GM19324 (cell line): ENCODE results near the gene LCN15.
"Not testable (repeated sequence)": the region's sequence is repeated elsewhere in the genome, so short reads cannot be mapped to it uniquely, and the experiment has no call there.

Source experiments
- ATAC-seq: cut with Tn5 transposase; IDR thresholded peaks from one replicate; pipeline ENCODE4 v1.9.1; 2021; ENCODE audit warnings: mild to moderate bottlenecking, moderate library complexity; ENCODE audit not compliant: unreplicated experiment, low FRiP score

Gene LCN15, protein sequence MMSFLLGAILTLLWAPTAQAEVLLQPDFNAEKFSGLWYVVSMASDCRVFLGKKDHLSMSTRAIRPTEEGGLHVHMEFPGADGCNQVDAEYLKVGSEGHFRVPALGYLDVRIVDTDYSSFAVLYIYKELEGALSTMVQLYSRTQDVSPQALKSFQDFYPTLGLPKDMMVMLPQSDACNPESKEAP

DNA sequence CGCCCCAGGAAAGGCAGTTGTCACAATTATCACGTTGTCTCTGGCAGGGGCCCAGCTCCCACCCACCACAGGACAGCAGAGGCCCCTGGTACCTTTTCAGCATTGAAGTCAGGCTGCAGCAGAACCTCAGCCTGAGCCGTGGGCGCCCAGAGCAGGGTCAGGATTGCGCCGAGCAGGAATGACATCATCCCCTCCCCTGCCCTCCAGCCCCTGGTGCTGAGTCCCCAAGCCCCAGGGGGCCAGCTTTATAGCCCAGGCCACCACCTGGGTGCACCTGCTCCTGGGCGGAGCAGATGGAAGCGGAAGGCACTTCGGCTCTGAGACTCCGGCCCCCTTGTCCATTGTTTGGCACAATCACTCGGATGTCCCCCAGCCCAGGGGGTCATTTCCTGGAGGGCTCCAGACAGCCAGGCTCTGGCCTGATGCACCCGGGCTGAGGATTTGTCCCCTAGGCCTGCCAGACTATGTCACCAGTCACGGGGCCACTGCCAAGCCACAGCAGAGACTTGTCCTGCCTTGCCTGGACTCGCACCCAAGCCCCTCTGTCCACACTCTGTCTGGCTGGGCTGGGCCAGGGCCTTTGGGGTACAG, at the start of gene LCN15:
LCN15 (minus strand) TSS at position 218 of the 591 bp plus-strand sequence; CDS start at position 188, 30 bp downstream.
- ATAC-seq = no peak

DNA sequence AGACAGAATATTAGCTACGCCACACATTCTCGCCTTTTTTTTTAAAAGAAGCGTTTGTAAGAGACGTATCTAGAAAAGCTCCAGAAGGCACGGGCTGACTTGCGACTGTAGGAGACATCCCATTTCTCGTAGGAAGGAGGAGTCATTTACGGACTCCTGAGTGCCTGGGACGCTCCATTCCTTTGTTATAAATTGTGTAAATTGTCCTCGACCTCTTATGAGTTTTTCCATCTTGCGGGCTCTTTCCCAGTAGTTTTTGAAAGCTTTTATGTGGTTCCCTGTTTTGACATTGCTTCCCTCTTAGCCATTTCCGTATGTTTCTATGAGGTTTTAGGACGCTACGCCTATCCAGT, 44.5 kb upstream of the LCN15 start:
- no peak for ATAC-seq

DNA sequence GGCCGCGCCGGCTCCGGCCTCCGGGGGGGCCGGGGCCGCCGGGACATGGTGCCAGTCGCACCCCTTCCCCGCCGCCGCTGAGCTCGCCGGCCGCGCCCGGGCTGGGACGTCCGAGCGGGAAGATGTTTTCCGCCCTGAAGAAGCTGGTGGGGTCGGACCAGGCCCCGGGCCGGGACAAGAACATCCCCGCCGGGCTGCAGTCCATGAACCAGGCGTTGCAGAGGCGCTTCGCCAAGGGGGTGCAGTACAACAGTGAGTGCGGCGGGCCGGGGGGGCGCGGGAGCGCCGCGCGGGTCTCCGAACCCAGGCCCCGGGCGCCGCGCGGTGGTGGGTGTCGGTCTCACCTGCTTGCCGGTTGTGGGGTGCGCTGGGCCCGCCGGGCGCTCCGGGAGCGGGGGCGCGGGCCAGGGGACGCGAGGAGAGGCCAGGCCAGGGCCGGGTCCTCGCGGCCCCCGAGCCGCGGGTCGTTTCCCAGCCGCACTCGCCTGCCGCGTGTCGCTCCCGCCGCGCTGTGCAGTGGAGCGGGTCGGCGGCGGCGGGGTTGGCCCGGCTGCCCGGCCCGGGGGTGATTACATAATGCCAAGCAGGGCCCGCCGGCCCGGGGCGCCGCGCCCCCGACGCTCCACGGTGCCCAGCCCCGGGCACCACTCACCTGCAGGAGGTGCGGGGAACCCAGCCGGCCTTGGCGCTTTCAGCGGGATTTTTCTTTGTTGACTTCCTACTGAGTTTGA, 43.9 kb upstream of the LCN15 start:
- ATAC-seq = peak; percentile 37

DNA sequence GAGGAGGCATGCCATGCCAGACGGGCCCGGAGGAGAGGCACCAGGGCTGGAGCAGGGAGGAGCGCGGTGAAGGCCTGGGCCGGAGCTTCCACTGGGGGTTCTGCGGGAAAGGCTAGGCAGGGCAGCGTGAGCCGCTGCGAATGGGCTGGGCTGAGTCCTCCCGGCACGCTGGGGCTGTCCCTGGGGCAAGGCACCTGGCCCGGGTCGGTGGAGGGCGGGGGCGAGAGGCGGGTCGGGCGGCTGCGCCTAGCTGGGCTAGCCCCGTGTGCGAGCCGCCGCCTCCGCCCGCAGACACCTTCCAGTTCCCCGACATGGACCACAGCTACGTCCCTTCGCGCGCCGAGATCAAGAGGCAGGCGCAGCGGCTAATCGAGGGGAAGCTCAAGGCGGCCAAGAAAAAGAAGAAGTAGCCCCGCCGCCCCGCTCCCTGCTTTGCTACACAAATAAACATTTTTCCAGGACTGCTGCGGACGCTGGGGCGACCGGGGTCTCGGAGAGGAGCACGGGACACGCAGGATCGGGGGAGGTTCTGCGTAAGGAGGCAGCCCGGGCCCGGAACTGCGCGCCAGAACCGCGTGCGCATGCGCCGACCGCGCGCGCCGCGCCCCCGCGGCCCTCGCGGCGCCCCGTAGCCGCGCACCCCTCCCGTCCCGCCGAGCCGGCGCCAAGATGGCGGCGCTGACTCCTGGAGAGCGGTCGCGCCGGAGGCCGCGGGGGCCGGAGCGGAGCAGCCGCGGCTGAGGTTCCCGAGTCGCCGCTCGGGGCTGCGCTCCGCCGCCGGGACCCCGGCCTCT, 43.2 kb upstream of the LCN15 start, which contains the start of gene RABL6:
RABL6 (plus strand) TSS at position 668 of the 794 bp plus-strand sequence. CDS start 249 bp downstream, outside the sequence.
- ATAC-seq = peak; percentile 85

DNA sequence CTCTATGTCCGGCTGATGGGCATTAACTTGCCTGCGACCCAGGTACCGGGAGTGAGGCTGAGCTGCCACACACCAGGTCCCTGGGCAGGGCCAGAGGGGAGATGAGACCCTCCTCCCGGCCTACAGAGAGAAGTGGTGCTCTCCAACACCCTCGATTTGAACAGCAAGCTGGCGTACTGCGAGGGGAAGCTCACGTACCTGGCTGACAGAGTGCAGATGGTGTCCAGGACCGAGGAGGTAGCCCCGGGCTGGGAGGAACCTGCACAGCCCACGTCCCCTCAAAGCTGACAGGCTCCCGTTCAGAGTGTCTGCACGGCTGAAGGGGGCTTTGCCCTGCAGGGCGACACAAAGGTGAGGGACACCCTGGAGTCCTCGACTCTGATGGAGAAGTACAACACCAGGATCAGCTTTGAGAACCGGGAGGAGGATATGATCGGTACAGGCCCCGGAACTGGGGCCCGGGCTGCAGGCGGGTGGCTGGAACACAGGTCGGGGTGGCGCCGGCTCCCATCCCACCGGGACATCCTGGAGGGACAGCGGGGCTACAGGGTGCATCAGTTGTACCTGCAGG, 42.4 kb upstream of the LCN15 start:
- ATAC-seq = no peak

DNA sequence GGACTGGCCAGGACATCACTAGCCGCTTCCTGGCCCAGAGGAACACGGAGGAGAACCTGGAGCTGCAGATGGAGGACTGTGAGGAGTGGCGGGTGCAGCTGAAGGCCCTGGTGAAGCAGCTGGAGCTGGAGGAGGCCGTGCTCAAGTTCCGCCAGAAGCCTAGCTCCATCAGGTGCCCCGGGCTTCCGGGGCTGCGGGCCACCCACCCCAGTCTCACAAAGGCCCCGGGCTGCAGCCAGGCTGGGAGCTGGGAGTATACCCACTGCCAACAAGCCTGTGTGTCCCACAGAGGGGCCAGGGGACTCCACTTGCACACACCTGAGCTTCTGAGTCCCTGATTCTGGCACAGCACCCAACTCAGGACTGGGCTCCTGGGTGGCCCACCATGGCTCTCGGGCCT, 41.7 kb upstream of the LCN15 start:
- no peak for ATAC-seq

DNA sequence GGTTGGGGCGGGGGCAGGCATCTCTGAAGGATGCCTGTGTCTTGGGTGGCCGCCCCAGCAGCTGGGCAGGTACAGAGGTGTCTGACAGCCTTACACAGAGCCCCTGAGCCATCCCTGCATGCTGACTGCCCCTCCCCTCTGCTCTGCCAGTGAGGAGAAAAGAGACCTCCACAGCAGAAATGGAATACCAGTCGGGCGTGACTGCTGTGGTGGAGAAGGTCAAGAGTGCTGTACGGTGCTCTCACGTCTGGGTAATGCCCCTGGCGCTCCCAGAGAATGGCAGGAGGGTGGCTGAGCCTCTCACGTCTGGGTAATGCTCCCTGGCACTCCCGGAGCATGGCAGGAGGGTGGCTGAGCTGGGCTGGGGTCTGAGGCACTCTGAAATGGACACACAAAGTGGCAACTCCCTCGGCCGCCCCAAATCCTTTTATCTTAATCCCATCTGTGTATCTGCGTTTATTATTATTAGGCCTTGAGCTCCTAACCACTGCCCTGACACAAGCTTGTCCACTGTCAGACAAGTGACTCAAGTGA, 41.0 kb upstream of the LCN15 start:
- no peak for ATAC-seq

DNA sequence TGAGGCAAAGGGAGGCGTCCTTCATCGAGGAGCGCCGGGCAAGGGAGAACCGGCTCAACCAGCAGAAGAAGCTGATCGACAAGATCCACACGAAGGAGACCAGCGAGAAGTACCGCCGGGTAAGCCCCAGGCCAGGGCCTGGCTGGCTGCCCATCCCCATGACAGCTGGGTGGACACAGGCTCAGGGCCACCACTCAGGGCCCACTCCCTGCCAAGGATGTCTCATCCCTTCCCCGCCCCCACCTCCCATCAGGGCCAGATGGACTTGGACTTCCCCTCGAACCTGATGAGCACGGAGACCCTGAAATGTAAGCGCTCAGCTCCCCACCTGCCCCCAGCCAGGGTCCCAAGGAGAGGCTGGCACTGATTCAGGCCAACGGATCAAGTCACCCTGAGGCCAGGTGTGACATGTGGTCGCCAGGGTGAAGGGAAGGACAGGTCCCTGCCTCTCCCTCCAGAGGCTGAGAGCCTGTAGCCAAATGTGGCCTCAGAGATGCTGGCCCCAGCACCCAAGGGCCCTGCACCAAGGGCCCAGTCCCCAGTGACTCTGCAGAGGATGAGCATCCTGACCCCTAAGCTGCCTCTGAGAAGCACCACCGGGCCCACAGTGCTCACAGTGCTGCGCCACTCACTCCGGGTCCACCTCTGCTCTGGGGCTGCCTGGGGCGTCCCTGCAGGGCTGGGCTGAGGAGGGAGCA, 40.3 kb upstream of the LCN15 start:
- ATAC-seq = no peak

DNA sequence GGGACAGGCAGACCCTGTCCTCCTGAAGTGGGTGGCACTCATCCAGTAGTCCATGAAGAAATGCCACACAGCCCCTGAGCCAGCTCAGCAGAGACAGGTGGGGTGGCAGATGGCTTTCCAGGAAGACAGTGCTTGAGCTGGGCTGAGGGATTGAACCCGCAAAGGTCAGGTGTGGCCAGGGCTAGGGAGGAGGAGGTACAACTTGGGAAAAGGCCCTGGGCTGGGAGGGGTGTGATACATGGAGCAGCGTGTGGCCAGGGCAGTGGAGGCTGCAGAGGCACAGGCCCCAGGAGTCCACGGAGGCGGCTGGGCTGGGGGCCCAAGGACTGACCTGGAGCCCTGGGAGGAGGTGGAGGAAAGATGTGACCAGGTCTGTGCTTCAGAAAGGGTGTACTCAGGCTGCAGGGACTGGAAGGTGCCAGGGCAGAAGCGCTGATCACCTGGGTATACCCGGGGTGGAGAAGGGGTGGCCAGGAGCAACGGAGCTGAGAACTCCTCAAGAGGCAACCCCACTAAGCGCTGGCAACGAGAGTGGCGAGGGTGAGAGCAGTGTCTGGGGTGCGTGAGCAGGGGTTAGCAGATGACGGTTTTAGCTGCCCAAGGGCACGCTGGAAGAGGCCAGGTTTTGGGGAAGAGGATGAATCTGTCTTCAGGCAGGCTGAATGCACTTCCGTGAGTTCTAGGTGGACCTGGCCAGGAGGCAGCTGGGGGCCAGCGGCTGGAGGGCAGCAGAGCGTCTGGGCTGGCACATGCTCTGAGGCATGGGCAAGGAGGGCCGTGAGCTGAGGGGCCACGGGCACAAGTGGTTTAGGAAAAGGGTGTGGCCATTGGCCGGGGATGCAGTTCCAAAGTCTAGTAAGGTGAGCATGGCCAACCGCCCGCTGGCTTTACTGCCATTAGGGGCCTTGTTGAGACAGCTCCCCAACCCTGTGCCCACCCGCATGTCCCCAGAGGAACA, 39.5 kb upstream of the LCN15 start:
- ATAC-seq = no peak

DNA sequence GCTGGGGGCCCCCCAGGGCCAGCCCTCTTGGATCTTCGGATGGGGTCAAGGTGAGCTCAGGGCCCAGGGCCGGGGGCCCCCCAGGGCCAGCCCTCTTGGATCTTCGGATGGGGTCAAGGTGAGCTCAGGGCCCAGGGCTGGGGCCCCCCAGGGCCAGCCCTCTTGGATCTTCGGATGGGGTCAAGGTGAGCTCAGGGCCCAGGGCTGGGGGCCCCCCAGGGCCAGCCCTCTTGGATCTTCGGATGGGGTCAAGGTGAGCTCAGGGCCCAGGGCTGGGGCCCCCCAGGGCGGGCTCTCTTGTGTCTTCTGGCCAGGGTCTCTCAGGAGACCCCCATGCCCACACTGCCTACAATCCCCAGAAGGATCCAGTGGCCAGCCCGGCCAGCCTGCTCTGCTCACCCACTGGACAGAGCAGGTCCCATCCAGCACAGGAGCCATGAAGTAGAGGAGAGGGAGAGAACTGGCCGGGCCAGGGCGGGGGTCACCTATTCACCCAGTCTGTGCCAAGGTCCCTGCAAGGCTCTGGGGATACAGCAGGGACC, 38.8 kb upstream of the LCN15 start:
- ATAC-seq = not testable (repeated sequence)

DNA sequence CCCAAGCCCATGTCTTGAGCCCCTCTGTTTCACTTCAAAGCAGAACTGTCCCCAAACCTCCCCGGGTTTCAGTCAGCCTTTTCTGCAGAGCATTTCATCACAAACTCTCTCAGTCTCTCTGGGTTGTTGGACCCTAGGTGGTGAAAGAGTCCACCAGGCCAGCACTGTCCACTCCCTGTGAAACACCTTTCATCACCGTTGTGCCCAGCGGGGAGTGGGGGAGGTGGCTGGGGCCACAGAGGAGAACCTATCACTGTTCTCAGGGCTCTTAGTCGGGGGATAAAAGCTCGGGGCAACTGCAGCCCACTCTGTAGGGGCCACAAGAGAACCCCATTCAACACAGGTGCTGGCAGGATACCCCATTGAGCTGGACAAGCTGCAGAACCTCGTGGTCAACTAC, 38.0 kb upstream of the LCN15 start:
- ATAC-seq = no peak

DNA sequence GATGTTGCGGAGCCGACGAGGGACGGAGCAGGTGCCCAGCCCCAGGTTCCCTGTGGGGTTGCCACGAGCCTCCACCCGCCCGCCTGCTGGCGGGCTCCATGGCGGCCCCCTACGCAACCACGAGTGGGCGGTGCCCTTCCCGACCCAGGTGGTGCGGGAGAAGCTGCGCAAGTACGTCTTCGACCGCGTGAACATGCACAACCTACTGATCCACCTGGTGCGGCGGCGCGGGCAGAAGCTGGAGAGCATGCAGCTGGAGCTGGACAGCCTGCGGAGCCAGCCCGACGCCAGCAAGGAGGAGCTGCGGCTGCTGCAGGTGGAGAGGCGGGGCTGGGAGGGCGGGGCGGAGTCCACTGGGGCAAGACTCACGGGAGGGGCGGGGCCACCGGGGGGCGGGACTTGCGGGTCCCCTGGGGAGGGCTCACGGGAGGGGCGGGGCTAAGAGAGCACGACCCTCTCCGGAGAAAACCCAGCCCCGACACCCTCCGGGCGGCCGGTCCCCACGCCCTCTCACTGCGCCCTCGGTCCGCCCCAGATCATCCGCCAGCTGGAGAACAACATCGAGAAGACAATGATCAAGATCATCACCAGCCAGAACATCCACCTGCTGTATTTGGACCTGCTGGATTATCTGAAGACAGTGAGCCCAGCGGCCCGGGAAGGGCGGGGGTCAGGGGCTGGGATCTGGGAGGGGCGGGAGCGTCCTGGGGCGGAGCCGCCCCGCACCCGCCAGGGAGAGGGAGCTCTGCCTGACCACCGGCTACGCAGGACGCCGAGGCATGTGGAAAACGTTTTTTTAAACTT, 35.7 kb upstream of the LCN15 start:
- peak; percentile 50 for ATAC-seq

DNA sequence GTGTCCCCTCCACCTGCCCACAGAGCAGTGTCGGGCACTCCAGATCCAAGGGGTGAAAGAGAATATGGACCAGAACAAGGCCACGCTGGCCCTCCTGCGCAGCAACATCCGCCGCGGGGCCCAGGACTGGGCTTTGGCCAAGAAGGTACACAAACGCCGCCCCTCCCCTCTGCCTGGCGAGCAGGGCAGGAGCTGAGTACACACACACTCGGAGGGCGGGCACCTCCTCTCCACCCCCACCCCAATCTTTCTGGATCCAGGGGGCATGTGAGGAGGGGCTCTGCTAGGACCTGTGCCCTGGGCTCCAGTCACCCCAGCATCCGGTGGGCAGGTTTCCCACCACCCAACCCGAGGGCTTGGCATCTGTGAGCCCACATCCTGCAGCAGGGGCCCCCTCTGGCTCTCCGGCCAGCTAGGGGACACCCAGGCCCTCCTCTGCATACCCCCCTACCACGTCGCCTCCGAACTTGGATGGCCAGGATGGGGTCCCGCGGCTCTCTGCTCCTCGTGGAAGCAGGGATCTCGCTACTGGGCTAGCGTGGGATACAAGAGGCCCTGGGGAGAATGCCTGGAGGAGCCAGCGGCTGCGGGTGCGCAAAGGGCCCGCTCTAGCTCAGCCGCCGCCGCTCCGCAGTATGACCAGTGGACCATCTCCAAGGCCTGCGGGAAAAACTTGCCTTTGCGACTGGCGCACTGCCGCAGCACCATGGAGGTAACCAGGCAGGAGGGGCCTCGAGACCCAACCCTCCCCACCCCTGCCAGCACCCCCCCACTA, 34.9 kb upstream of the LCN15 start:
- ATAC-seq = no peak

DNA sequence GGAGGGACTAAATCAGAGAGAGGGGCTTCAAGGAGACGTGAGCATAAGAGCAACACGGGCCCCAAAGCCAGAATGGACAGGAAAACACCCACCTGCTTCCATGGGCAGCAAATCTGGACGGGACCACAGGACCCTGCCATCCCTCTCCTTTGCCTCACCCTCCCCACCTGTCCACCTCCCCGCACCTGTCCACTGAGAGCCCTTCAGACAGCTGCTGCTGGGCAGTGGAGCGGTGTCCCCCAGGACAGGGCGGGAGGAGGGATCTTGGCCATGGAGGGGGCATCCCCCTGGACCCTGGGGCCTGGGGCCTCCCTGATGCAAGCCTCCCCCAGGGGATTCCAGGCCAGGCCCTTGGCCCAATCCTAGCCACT, 34.4 kb upstream of the LCN15 start:
- no peak for ATAC-seq

DNA sequence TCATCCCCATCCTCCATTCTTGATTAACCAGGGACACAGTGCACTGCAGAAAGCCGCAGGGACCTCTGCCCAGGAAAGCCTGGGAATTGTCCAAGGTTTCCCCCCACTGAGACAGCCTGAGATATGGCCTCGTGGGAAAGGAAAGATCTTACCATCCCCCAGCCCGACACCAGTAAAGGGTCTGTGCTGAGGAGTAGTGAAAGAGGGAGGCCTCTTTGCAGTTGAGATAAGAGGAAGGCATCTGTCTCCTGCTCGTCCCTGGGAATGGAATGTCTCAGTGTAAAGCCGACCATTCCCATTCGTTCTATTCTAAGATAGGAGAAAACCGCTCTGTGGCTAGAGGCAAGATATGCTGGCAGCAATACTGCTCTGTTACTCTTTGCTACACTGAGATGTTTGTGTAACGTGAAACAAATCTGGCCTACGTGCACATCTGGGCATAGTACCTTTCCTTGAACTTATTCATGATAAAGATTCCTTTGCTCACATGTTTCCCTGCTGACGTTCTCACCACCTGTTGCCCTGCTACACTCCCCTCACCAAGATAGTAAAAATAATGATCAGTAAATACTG, 32.5 kb upstream of the LCN15 start:
- ATAC-seq = not testable (repeated sequence)

DNA sequence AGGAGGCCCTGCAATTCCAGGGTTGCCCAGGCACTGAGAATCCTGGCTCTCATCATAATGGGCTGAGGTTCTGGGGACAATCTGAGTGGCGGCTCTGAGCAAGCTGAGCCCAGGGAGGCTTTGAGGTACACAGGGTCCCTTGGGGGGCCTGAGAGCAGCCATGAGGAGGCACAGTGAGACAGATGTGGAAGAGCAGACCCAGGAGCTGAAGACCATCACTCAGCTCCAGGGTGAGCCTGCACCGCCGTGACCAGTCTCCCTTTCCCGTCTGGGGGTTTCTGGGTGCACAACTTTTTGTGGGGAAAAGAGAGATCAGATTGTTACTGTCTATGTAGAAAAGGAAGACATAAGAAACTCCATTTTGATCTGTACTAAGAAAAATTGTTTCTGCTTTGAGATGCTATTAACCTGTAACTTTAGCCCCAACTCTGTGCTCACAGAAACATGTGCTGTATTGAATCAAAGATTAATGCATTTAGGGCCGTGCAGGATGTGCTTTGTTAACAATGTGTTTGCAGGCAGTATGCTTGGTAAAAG, 32.0 kb upstream of the LCN15 start, which contains the start of gene CCDC183:
CCDC183 (plus strand) TSS at position 101 of the 537 bp plus-strand sequence; CDS start at position 161, 60 bp downstream.
- no peak for ATAC-seq
